Stimulated activated CD4-positive, alpha-beta T cell treated with anti-CD3 and anti-CD28 coated beads, Interleukin-2, amount 100 ng/mL, for 24 hours (primary cell): Measurements from ENCODE around the gene CCDC186.
"Not testable (repeated sequence)": the region's sequence is repeated elsewhere in the genome, so short reads cannot be mapped to it uniquely, and the experiment has no call there.

Experiments
- DNase-seq, 2 donors: peaks; one replicate each; pipeline ENCODE4 v3.0.0-alpha.2; 2020

The CCDC186 gene

DNA sequence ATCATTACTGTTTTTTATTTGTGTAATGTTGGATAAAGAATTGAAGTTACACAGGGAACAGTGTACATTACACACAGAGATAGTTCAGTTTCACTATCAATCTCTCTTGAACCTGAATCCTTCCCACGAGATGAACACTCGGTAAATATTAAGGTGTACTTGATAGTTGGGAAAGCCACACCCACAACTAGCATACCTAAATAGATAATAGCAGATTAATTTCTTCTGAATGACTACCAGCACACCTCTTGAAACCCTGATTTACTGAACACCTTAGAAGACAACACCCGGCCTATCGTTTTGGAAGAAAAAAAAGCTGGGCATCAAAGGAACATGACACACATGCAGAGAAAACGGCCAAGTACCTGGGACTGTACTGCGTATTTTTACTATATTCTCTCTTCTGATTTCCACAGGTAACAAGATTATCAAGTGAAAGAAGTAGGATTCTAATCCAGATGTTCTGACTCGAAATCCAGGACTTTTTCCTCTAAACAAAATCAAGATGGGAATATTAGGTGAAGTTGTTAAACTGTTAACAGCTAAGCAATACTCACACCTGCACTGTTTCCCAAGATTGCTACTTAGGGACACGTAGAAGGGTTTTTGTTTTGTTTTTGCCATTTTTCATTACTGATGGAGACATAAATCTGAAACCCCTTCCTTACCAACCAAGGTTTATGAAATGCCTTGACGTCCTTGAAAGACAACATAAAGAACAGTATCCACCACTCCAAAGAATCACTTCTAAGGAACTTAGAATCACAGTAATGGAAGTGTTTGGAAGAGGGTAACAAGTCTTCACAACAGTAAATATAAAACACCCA is 1.0 kb downstream of the CCDC186 start:
- DNase-seq: no peak

DNA sequence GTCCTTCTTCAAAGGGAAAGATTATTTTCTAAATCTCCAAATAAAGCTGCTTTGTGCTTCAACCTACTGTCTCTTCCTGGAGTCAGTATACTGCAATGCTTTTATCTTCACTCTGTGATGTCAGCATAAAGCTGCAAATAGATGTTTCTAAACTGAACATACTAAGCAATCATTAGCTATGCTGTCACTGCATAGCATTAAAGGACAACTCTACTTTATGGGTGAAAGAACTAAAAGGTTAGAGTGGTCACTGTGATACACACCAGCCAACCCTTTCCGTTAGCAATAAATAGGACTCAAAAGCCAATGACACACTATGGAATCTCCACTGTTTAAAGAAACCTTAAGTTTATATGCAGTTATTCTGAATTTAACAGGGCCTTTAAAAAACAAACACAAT is 1.8 kb downstream of the CCDC186 start:
- no peak for DNase-seq

DNA sequence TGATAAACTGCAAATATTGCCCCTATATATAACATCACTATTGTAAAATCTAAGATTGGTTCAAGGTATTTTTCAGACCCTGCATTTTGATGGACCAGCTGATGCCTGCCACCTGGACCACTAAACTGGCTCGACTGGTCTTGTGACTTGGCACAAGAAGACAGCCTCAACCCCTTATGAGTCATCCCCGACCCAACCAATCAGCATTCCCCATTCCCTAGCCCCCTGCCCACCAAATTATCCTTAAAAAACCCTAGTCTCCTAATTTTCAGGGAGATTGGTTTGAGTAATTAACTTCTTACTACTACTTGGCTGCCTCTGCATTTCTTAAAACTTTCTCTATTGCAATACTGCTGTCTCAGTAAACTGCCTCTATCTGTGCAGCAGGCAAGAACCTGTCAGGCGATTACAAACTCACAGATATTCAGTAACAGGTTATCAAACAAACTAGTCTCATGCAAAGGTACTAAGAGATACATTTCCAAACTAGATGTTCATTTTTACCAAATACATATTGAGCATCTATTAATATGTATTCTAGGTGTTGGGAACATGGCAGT is 5.5 kb downstream of the CCDC186 start:
- DNase-seq: no peak

DNA sequence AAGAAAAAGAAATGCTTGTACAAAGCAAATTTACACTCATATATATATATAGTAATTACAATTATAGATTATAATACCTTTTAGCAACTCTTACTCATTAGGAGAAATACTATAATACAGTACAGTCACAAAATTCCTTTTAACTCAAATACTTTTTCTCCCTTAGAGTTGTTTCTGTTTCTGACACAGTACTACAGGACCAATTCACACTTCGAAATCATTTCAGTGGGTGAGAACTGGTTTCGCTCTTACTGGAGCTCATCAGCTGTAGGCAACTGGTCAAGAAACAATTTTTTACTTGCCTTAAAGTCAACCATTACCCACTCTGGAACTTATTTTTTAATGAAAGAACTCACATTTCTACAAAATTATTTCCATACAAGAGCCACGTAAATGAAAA is 6.0 kb downstream of the CCDC186 start:
- no peak for DNase-seq

DNA sequence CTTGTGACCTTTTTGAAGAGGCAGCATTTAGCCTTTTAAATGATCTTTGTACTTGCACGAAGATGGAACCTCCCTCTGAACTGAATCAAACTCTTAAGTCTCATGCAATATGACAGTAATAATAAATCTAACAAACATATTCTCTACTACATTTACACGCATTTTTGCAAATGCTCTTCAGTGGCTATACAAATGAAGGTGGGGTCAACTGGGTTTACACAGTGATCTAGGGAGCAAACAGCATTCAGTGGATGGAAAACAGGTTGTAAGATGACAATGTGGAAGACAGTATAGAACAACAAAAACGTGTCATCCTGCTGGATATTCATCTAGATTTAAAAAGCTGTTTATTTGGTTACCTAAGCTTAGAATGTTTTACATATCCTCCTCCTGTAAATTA is 7.5 kb downstream of the CCDC186 start:
- no peak for DNase-seq

DNA sequence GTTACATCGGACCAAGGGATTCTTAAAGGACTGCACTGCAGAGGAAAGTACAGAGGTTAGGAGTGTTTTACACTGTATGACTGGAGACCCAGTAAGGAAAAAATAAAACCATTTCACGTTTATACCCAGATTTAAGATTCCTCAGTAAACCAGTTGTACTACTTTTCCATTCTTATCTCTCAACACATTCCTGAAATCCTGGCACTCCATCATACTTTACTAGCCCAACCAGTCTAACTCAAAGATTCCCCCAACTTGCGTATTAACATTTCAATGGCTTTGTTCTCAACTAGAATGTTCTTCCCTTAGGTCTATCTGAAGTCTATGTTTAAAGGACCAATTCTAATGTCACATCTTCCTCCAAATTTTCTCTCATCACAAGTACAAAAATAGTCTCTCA is 8.0 kb downstream of the CCDC186 start:
- DNase-seq: no peak

DNA sequence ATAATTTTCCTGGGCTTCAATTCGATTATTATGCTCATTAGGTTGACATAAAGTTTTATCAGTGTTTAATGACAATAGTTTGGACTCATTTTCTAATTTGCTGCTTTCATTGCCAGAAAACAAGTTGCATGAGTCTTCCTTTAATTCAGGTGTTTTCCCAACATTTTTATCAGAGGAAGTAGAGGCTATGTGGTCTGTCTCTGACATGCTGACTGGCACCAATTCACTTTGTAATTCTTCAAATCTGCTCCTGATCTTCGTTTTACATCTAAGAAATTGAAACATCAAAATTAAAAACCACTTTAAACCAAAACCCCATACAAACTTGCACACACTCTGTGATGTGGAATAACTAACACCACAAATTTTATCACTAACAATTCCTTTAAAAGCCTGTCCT is 10.9 kb downstream of the CCDC186 start:
- no peak for DNase-seq

DNA sequence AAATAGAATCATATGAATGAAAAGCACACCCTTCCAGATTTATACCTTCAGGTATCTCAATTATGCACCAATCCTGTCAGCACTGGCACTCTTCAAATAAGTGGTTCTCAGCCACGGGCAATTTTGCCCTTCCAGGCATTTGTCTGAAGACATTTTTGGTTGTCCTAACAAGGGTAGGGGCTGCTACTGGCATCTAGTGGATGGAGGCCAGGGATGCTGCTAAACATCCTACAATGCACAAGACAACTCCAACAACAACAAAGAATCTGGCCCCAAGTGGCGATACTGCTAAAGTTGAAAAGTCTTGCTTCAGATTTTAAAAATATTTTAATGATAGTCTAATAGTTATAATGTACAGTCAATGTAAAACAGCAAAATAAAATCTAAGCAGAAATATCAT is 16.1 kb downstream of the CCDC186 start:
- no peak for DNase-seq

DNA sequence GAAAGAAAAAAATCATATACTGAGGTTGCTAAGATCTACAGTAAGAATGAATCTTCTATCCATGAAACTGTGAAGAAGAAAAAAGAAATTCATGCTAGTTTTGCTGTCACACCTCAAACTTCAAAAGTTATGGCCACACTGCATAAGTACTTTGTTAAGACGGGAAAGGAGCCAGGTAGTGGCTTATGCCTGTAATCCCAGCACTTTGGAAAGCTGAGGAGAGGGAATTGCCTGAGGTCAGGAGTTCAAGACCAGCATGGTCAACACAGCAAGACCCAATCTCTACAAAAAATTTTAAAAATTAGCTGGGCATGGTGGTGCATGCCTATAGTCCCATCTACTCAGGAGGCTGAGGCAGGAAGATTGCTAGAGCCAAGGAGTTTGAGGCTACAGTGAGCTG is 22.1 kb downstream of the CCDC186 start:
- DNase-seq: no peak

DNA sequence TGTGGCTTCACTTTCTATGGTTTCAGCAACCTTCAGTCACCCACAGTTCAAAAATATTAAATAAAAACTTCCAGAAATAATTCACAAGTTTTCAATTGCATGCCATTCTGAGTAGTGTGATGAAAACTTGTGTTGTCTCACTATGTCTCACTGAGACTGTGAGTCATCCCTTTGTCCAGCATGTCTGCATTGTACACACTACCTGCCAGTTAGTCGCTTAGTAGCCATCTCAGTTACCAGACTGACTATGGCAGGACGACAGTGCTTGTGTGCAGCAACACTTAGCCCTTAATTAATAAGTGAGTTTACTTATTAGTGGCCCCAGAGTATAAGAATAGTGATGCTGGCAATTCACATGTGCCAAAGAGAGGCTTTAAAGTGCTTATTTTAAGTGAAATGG is 22.5 kb downstream of the CCDC186 start:
- no peak for DNase-seq

DNA sequence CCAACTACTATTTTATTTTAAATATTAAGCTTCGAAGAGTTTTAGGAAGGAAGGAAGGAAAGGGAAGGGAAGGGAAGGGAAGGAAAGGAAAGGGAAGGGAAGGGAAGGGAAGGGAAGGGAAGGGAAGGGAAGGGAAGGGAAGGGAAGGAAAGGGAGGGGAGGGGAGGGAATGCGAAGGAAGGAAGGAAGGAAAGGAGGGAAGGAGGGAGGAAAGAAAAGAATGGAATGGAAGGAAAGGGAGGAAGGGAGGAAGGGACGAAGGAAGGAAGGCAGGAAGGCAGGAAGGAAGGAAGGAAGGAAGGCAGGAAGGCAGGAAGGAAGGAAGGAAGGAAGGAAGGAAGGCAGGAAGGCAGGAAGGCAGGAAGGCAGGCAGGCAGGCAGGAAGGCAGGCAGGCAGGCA is 24.5 kb downstream of the CCDC186 start:
- DNase-seq: not testable (repeated sequence)

DNA sequence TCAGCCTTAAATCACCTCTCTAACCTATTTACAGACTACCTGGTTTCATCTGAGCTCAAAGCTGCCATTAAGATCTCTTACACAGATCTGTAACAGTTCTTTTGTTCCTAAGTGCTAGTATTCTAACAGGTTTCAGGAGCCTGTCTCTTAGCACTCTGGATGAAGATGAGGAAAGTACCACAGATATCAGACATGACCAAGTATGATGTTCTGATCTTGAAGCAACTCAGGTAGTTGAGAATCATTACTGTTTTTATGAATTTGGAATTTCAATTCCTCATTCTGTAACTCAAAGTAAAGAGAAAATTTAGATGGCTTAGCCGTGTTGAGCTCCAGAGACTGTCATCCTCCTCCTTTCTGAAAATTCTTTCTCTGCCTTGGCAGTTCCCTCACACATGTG is 30.8 kb downstream of the CCDC186 start:
- no peak for DNase-seq

DNA sequence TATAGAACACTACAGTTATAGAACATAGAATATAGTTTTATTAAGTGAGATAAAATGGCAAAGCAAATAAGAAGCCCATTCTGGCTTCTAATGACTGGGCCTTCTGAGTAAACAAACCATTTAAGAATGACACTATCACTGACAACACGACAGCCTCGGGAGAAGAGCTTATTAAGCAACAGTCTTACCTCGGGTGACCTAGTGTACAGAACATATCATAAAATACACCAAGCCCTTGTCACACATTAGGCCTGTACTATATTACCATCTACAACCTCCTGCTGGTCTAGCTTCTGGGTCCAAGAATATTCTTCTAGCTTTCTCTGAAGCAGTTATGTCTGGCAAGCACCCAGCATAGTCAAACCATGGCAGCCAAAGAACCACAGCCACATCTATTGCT is 32.0 kb downstream of the CCDC186 start:
- no peak for DNase-seq

DNA sequence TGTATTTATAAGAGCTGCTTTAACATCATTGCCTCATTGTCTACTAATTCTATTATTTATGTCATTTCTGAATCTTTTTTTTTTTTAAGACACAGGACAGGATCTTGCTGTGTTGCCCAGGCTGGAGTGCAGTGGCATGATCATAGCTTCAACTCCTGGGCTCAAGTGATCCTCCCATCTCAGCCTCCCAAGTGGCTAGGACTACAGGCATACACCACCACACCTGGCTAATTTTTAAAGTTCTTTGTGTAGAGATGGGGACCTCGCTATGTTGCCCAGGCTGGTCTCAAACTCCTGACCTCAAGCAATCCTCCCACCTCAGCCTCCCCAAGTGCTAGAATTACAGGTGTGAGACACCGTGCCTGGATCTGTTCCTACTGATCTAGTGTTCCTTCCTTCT is 33.2 kb downstream of the CCDC186 start:
- DNase-seq: not testable (repeated sequence)

DNA sequence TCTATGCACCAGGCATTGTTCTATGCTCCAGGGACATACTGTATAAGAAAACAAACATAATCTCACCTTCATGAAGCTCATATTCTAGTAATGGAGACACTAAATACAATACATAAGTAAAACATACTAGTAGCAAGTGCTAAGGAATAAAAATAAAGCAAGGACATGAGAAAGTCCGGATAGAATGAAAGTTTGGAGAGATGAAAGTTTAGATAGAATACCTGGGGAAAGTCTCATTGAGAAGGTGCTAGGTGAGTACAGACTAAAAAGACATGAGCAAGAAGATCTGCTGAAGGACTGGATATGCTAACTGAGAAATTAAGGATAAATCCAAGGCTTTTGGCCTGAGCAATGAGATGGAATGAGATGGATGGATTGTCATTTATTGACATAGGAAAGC is 34.0 kb downstream of the CCDC186 start:
- DNase-seq: no peak

DNA sequence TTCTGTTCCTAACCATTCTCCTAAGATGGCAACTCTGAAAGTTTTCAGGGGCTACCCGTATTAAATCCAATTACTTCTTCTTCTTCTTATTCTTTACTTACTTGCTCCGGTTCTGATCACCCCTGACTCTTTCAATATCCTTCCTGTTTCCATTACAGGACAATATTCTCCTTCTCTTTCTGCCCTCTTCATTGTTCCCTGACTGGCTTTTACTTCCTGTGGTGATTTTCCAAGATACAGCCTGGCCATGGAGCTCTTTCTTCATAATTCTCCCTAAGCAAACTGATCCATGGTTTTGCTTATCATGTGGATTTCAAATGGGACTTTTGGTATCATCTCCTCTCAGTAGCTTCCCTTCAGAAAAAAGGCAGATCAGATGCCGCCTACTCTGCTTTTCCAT is 35.4 kb downstream of the CCDC186 start:
- no peak for DNase-seq

DNA sequence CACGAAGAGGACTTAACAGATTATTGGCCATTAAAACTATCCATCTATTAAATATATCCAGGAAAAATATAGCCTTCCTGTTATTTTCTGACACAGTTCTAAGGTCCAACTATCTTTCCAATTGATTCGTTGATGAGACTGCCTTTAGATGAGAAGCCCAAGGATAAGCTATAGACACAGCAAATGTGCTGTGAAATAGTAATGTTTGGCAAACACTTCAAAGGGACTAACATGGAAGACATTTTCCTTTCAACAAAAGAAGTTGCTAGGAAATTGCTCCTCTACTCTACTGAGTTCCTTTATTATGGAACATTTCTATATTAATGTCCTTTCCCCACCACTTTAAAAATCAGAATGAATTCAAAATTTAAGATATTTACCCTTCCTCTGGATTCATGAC is 38.5 kb downstream of the CCDC186 start:
- DNase-seq: no peak

DNA sequence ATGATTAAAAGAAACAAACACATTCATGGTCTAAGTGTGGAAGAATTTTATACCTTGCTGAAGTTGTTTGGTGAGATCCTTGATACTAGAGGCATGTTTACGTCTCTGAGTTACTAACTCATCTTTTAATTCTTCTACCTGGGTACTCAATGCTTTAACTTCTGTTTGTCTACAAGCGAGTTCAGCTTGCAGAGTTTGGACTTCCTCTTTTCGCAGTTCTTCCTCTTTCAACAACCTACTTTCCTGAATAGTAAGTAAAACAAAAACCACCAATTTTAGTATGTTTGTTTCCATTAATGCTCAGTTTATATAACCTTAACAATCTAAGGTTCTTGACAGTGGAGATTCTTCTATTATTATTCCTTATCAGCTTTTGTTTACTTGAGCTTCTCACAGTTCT is 42.9 kb downstream of the CCDC186 start:
- DNase-seq: no peak

DNA sequence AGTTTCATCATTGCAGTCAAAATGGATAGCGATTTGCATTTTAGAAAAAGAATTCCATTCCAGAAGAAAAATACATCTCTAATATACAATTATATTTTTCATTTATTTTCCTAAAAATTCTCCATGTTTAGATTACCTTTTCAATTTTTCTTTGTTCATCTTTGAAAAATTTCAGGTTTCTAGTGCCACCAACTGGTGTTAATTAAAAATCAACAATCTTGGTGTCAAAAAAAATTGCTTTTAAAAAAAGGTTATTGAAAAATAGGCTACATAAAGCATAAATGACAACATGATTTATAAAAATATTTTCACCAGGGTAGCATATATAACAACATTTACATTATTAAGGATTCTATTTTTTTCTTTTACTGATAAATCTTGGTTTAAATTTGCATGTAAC is 53.0 kb downstream of the CCDC186 start:
- no peak for DNase-seq

DNA sequence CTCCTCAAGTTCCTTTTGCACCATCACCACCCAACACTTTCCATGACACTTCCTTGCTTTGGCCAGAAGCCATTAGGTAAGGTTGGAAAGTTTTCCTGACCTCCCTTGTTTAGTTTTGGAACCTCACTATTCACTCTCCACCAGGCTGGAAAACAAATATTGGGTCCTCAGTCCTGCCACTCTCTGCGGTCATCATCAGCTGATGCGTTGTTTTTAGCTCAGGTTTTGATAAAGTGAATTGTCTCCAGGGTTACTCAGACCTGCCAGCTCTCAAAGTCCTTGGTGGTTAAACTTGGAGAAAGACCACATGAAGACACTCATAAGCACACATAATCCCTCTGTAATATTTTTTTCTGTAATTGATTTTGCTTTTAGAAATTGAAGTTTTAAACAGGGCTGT is 55.5 kb downstream of the CCDC186 start:
- no peak for DNase-seq

DNA sequence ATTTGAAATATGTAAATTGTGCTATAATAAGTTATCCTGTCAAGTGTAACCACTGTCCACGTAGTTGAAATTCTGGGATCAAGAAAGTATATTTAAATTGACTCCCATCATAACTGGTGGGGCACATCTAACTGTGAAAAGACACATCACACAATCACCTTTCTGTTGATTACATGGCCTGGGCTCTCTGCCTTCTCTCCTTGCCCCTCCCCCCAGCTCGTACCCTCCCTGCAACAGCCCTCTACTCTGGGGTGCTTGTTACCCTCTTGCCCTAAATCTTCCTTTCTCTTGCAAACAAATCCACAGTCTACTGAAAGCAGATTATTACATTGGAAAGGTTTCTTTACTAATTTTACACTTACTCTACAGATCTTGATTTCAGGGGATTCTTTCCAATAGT is 56.3 kb downstream of the CCDC186 start:
- no peak for DNase-seq

DNA sequence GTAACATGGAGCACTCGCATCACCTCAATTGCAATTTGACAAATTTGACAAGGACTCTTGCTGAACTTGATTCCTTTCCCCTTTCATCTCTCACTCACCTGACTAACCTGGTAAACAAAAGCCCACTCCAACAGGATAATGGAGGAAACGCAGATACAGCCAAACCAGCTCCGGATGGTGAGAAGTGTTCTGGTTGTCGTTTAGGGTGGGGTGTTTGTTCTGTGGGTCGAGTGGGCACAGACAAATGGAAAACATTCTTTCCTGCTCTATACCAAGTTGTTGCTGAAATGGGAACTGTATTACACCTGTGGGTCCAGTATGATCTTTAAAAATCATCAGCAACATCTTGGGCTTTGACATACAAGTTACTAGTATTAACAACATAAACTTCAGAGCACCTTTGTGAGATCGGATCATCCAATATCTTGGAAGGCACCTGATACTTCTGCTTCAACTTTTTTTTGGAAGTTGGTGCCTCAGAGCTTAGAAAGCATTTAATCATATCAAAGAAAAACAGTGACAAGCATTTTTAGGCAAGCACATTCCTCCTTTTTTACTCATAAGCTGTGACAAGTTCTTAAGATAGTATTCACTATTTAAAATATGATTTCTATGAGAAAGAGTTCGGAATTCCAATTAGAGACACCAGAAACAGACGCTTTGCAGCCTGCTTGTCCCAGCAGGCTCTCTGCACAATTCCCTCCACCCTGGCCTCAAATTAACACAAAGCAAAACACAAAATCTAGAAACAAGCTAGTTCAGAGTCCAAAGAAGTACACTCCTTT is 58.1 kb downstream of the CCDC186 start:
- no peak for DNase-seq

DNA sequence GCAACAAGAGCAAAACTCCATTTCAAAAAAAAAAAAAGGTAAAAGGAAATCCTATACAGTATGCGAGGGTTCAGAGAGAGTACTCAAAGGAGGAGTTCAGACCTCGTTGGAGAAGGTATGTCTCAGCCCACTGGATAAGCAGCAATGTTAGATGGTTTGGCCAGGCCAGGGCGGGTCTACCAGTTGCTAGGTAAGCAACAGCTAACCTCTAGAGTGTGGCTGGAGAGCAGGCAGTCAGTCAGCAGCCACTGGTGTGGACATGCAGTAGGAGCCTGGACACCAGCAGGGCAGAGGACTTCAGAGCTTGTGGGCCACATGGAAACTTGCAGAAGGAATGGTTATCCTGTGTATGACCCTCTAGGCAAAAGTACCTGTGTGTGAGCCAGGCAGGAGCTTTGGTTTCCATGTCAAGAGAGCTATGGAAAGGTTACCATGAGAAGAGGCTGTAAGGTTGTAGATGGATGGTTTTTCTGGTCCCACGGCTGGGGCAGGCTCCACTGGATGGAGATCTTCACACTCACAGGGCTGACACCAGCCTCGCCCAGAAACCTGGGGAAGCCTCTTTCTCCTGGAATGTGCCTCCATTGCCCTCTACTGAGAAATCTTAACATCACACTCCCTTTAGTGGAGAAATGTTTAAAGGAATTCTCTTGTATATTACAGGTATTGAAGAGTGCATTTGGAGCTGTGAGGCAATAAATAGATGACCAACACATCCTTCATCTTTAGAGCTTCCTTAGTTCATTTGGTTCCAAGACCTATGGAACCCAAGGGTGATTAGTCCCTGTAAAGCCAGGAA is 63.6 kb downstream of the CCDC186 start:
- DNase-seq: no peak
